ENCODE data around the gene UNC45B. TPM values are rescaled to one million over a fixed set of nuclear protein-coding genes. Genes with fewer than 3 reads are reported as not detected.

The UNC45B gene
- total RNA-seq, 1 experiment from 2014 or later, result 0.22 TPM

DNA sequence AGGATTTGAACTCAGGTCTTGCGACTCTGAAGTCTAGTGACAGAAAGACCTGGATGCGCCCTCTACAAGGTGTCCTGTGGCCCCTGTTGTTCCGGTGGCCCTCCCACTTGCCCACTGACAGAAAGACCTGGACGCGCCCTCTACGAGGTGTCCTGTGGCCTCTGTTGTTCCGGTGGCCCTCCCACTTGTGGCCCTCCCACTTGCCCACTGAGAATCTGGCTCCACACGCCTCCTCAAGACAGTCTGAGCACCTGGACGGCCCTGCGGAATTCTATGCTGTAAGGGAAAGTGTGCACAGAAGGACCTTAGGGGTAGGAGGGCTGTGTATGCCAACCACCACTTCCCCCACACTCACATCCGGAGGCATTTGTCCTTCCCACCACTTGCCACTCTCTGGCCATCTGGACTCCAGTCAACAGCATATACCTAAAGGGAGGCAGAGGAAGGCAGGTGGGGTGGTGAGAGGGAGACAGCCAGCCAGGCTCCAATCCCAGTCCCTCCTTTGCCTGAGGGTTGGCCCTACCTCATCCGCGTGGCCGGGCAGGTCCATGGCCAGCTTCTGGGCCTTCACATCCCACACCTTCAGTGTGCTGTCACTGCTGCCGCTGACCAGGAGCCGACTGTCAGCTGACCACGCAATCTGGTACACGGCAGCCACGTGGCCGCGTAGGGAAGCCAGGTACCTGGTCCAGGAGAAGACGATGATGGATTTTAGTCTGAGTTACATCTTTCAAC, 14.6 kb upstream of the UNC45B start:
- H3K4me1 Mint-ChIP-seq, result no peaks in the 10 kb centered on the region
- H4K5ac ChIP-seq (ENCODE audit: insufficient read length, low read depth, low read length), result no peak overlapping the region
- no peak overlapping the region for H2AK5ac ChIP-seq (ENCODE audit: insufficient read length, low read length)
- no CpG with 5 or more reads among the region's 22 CpGs for WGBS (ENCODE audit: extremely low coverage, insufficient read length, low lambda C conversion rate)
- no peaks in the 10 kb centered on the region for H3K79me2 ChIP-seq (ENCODE audit: insufficient read depth, low read length)
- DNase-seq, result no peak
- no peak overlapping the region for H3T11ph ChIP-seq (ENCODE audit: low read length)
- H3K14ac ChIP-seq (ENCODE audit: insufficient read depth, low read length), result no peak overlapping the region
- H3K9me3 ChIP-seq (ENCODE audit: control insufficient read depth, low read depth, low read length), result no peaks in the 10 kb centered on the region
- H3K4me3 Mint-ChIP-seq, result no peak overlapping the region
- H3K9ac ChIP-seq (ENCODE audit: extremely low read depth, insufficient read length, low read length), result no peak overlapping the region
- H3K9me3 Mint-ChIP-seq, result no peaks in the 10 kb centered on the region; a peak in 2 of 5 replicates
- H2BK20ac ChIP-seq (ENCODE audit: low read depth, low read length, poor library complexity, severe bottlenecking), result no peak overlapping the region
- H3K23ac ChIP-seq (ENCODE audit: insufficient read length, low read depth, low read length), result no peak overlapping the region
- H4K20me1 ChIP-seq (ENCODE audit: control insufficient read depth, insufficient read depth, insufficient read length), result no peaks in the 10 kb centered on the region
- no peaks in the 10 kb centered on the region for H3K4me1 ChIP-seq (ENCODE audit: insufficient read depth, low read length)
- peaks cover 56 to 77% (median 68%) of the 10 kb centered on the region in 3 experiments for H3K36me3 Mint-ChIP-seq (ENCODE audit: insufficient read depth in 1 of 3, low read depth in 3 of 3)
- no peaks in the 10 kb centered on the region for H3K27me3 ChIP-seq (ENCODE audit: insufficient read depth, low read length)
- H3K4me2 ChIP-seq (ENCODE audit: insufficient read depth, insufficient read length, low read length), result no peak overlapping the region
- no peak overlapping the region for H3K18ac ChIP-seq (ENCODE audit: insufficient read length, low read depth, low read length)
- H3K4ac ChIP-seq (ENCODE audit: low read depth, low read length), result no peak overlapping the region
- no peak overlapping the region for H2BK12ac ChIP-seq (ENCODE audit: insufficient read length, low read depth, low read length)
- no peak overlapping the region for H3K27ac Mint-ChIP-seq
- no peak overlapping the region for H4K8ac ChIP-seq (replicated peaks; ENCODE audit: insufficient read length, low read depth, low read length)
- no peak overlapping the region for H2BK15ac ChIP-seq (ENCODE audit: low read depth, low read length)
- H2AFZ ChIP-seq (ENCODE audit: low read length), result no peak overlapping the region
- no peak overlapping the region for H2BK120ac ChIP-seq (ENCODE audit: low read depth, low read length, poor library complexity, severe bottlenecking)
- TF ChIP-seq, protein P1, sequence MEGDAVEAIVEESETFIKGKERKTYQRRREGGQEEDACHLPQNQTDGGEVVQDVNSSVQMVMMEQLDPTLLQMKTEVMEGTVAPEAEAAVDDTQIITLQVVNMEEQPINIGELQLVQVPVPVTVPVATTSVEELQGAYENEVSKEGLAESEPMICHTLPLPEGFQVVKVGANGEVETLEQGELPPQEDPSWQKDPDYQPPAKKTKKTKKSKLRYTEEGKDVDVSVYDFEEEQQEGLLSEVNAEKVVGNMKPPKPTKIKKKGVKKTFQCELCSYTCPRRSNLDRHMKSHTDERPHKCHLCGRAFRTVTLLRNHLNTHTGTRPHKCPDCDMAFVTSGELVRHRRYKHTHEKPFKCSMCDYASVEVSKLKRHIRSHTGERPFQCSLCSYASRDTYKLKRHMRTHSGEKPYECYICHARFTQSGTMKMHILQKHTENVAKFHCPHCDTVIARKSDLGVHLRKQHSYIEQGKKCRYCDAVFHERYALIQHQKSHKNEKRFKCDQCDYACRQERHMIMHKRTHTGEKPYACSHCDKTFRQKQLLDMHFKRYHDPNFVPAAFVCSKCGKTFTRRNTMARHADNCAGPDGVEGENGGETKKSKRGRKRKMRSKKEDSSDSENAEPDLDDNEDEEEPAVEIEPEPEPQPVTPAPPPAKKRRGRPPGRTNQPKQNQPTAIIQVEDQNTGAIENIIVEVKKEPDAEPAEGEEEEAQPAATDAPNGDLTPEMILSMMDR (conservative IDR thresholded peaks at IDR 0.05), result no peak
- H3K79me1 ChIP-seq (ENCODE audit: insufficient read depth, low read depth, low read length, poor library complexity, severe bottlenecking), result no peaks in the 10 kb centered on the region
- H3K27ac ChIP-seq (ENCODE audit: insufficient read length, low read depth, low read length), result no peak overlapping the region
- peaks cover 5% of the 10 kb centered on the region for H3K27me3 Mint-ChIP-seq (ENCODE audit: low read depth)
- no peak overlapping the region for H2BK5ac ChIP-seq (ENCODE audit: insufficient read length, low read length)
- no peak overlapping the region for H4K91ac ChIP-seq (ENCODE audit: insufficient read length, low read depth, low read length)
- H3K23me2 ChIP-seq (ENCODE audit: insufficient read length, low read depth, low read length, poor library complexity, severe bottlenecking), result no peaks in the 10 kb centered on the region
- H3K56ac ChIP-seq (ENCODE audit: insufficient read length, low read depth, low read length), result no peak overlapping the region

All from H9 (cell line).